Glomerular visceral epithelial cell (primary cell): Measurements from ENCODE around the gene CCND1.

Experiments used
- DNase-seq: peaks from one replicate; pipeline ENCODE4 v3.0.0-alpha.2; 2016; ENCODE audit errors: extremely low spot score

CCND1 gene

DNA sequence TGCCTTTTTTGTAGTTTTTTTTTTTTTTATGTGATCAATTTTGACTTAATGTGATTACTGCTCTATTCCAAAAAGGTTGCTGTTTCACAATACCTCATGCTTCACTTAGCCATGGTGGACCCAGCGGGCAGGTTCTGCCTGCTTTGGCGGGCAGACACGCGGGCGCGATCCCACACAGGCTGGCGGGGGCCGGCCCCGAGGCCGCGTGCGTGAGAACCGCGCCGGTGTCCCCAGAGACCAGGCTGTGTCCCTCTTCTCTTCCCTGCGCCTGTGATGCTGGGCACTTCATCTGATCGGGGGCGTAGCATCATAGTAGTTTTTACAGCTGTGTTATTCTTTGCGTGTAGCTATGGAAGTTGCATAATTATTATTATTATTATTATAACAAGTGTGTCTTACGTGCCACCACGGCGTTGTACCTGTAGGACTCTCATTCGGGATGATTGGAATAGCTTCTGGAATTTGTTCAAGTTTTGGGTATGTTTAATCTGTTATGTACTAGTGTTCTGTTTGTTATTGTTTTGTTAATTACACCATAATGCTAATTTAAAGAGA lies 12.5 kb downstream of the CCND1 start:
- no peak for DNase-seq

DNA sequence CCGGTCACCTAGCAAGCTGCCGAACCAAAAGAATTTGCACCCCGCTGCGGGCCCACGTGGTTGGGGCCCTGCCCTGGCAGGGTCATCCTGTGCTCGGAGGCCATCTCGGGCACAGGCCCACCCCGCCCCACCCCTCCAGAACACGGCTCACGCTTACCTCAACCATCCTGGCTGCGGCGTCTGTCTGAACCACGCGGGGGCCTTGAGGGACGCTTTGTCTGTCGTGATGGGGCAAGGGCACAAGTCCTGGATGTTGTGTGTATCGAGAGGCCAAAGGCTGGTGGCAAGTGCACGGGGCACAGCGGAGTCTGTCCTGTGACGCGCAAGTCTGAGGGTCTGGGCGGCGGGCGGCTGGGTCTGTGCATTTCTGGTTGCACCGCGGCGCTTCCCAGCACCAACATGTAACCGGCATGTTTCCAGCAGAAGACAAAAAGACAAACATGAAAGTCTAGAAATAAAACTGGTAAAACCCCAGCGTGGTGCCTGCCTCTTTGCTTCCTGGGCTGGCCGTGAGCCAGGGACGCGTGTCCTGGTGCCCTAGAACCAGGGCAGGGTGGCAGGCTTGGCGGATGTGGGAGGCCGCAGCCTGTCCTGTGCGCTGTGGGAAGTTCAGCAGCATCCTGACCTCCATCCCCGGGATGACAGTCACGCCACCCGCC lies 13.2 kb downstream of the CCND1 start:
- no peak for DNase-seq

DNA sequence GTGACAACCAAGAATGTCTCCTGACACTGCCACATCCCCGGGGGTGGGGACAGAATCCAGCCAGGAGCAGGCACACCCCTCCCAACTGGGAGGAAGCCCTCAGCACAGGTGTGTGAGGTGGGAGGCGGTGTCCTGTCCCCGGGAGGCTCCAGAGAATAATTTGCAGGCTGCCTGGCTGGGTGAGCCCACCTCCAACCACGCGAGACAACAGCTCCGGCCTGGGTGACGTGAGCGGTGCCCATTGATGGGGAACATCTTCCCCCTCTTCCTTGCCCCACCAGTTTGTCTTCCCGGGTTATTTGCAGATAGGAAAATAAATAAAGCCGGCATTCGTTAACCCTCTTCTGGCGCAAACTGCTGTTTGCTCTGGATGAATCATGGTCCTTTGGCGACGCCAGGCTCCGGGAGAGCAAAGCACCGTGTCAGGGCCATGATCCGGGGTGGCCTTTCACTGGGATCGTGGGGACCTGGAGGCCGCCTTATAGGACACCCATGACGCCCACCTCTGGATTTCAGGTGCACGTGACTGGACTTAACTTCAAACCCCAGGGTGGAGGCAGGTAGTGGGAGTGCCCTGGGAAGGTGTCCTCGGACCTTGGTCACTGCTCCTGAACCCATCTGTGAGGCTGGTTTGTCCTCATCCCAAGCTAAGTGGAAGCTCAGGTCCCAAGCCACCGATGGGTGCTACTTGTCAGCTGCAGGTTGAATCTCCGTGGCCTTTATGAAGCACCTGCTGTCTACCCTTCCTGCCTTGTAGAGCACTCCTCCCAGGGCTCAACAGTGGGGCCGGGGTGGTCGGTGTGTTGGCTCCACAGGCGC lies 13.9 kb downstream of the CCND1 start:
- DNase-seq = peak; percentile 63

DNA sequence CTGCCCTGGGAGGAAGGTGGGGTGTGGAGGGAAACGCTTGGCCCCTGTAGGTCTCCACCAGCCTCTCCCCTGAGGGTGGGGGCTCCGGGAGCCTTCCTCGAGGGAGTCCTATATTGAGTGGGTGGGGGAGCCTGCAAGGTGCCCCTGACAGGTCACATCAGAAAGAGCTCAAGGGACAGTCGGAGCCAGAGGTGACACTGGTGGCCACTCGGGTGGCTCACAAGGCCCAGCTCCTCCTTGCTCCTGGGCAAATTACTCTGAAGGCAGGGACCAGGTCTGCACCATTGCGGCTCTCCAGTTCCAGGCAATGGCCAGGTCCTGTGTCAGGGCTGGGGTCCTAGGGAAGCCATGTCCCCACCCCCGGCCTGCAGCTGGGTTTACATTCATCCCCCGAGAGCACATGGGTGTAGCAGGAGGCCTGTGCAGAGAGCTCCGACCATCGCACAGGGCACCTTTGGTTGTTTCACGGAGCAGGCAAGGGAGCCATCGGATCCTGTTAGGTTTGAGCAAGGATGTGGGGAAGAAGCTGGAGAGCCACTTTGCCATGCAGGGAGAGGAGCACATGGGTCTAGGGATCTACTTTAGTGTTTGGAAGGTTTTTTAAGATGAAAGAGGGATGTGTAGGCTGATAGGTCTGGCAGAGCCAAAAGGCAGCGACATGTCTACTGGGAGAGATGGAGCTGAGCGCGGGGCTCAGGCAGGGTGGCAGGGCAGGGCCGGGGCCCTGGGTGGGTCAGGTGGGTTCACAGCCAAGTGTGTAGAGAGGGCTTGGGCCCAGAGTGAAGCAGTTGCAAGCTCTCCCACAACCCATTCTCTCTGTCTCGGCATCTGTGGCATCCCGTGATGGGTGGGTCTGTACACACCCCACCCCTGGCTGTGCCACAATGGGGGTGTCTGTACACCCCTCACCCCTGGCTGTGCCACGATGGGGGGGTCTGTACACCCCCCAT lies 14.8 kb downstream of the CCND1 start:
- DNase-seq = no peak

DNA sequence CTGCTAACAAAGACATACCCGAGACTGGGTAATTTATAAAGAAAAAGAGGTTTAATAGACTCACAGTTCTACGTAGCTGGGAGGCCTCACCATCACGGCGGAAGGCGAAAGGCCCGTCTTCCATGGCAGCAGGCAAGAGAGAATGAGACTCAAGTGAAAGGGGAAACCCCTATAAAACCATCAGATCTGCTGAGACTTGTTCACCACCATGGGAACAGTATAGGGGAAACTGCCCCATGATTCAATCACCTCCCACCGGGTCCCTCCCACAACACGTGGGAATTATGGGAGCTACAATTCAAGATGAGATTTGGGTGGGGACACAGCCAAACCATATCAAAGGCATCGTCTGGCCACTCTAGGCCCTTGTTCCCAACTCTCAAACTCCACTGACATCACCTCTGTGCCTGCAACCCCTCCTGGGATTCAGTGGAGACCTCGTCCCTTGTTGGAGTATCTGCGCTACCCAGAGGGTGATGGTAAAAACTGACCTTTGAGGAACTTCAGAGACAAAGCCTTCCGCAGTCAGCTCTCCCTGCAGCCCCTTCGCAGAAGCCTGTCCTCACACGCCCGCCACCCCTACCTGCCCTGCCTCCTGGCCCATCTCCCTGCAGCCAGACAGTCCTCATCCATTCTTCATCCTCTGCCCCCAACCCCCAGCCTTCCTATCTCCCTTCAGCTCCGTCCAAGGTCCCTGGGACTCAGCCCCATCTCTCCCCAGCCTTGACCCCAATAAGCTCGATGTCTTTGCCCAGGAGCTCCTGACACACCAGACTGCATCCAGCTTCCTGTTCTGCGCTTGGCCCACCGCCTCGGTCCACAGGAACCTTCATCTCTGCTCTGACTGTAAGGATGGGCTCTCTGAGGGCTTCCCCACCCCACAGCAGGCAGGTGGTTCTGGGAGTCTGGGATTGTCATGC lies 15.8 kb downstream of the CCND1 start:
- DNase-seq = no peak

DNA sequence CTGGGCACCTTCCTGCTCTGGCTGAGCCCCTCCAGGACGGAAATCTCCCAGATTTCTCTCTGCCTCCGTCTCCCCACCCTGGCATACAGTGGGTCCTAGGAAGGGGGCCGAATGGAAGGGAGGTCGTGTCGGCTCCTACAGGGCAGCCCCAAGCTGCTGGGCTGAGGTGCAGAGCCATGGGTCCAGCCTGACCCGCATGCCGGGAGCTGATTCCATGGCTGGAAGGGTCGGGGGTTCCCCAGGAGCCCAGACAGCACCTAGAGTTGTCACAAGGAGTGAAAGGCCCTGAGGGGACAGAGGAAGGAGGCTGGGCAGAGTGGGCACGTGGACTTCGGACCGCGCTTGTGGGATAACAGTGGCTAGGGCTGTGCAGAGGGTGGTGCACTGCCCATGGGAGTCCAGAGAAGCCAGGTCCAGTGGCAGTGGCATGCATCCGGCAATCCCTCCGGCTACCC lies 16.5 kb downstream of the CCND1 start:
- DNase-seq = no peak

DNA sequence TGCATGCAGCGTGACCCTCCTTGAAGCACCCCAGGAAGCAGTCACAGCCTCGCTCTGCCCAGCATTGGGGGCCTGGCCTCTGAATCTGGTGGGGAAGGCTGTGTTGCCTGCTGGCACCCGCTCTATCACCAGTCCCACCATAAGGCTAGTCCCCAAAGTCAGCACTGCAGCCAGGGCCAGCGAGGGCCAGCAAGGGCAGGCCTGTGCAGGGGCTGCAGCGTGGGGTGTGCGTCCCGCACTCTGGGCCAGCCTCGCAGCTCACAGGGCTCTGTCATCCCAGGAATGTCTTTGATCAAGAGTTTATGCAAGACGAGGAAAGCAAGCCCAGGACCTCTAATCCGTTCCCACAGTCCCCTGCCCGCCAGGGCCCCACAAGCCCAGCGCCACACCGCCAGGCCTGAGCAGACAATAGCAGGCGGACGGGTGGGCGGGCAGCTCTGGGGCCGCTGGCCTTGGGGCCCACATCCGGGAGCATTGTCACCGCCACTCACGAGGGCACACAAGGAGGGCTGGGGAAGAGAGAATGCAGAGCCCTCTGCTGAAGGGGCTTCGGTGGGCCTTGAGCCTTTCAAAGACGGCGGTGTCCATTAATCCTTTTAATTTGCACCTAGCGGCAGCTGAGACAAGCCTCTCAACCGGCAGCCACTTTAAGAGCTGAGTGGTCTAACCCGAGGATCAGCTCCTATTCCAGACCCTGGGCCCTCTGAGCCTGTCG lies 17.1 kb downstream of the CCND1 start:
- DNase-seq = no peak

DNA sequence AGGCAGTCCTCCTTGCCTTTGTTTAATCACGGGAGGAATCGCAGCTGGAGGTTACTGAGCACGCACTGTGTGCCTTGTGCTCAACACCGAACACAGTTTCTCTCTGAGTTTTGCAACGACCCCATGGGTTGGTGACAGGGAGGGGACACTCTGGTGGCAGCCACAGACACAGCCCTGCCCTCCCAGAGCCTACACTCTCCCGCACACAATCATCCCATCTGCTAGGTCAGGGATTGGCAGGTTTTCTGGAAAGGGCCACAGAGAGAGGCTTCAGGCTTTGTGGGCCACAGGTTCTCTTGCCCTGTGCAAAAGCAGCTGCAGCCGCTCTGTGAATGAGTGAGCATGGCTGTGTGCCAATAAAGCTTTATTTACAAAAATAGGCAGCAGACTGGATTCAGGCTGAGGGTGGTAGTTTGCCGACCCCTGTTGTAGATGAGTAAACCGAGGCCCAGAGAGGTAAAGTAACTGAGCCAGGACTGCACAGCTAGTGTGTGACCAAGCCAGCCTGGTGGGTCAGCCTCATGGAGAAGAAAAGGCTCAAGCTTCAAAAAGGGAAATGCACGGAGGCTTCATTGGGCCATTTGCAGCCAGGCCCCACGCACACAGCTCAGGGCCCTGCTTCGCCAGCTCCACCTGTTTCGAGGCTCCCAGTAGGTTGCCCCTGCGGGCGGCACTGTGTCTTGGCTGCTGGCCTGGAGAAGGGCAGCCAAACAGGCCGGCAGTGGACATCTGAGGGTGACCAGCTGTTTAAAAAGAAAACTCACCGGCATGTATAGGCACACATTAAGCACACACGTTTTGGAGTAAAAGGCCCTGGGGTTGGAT lies 17.9 kb downstream of the CCND1 start:
- no peak for DNase-seq

DNA sequence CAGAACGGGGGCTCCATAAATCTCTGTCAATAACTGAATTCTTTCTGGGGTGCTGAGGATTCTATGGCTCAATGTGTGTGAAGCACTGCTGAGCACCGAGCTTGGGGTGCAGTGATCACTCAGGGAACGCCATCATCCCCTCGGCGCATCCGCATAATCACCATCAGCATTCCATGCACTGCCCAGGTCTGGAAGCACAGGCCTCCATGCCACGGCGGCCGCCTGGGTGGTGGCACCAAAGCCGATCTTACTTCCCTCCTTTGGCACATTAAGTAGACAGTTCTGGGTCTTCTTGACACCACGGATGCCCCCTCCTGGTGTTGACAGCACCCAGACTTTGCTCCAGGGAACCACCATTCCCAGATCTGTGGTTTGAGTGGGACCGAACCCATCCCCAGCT lies 18.6 kb downstream of the CCND1 start:
- DNase-seq = no peak

DNA sequence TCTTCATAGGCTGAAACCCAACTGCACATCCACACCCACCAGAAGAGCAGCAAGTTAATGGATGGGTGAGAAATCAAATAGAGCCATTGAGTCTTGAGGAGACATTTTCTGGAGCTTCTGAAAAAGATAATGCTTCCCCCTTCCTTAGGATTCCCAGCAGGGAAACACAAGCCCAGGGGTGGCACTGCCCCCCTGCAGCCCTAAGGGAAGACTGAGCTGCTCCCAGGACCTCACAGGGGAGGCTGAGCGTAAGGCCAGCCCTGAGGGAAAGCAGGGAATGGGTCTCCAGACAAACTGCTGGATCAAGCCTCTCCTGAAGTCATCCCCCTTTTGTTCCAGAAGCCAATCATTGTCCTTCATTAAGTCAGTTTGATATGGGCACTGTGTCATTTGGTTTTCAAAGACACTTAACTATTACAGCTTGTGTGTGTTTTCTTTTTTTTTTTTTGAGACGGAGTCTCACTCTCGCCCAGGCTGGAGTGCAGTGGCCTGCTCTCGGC lies 19.1 kb downstream of the CCND1 start:
- DNase-seq = no peak

DNA sequence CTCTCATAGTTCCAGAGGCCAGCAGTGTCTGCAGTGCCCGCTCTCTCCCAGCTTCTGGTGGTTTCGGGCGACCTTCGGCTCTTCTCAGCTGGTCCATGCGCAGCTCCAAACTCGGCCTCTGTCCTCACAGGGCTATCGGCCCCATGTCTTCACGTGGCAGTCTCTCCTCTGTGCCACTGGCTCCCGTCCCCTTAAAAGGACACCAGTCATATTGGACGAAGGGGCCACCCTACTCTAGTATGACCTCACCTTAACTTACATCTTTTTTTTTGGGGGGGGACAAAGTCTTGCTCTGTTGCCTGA lies 20.4 kb downstream of the CCND1 start:
- DNase-seq = no peak

DNA sequence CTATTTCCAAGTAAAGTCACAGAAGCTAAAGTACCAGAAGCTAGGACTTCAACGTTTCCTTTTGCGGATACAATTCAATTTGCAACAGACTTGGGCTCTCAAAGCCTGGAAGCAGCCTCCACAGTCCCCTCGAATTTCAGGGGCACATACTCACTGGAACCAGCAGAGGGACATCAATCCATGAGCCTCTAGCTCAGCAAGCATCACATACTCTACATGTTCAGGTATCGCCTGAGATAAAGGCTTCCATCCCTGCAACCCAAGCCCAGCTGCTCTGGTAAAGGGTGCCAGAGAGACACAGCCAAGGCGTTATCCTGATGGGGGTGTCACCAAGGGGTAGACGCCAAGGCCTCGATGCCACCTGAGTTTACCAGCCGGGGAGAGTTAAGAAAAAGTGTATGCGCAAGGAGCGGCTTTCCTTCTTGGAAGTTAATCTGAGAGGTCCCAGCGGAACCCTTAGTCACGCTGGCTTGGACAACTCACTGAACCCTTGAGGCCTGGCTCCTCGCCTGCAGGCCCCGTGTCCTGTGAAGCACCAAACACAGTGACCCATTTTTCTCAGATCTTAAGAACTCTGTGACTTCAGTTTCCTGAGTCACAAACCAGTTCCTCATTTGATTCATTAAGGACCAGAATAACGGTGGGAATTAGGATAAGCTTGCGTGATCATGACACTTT lies 21.2 kb downstream of the CCND1 start:
- DNase-seq = no peak

DNA sequence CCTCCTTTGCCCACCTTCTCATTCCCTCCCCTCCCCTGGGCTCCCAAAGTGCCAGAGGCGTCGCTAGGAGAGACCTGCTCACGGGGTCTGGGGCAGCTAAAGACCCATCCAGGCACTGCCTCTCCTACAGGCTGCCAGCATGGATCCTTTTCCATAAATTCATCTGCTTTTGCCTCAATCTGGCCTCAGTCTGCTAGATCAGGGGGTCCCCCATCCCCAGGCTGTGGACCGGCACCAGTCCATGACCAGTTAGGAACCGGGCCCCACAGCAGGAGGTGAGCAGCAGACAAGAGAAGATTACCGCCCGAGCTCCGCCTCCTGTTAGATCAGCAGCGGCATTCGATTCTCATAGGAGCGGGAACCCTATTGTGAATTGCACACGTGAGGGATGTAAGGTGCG lies 21.9 kb downstream of the CCND1 start:
- no peak for DNase-seq

DNA sequence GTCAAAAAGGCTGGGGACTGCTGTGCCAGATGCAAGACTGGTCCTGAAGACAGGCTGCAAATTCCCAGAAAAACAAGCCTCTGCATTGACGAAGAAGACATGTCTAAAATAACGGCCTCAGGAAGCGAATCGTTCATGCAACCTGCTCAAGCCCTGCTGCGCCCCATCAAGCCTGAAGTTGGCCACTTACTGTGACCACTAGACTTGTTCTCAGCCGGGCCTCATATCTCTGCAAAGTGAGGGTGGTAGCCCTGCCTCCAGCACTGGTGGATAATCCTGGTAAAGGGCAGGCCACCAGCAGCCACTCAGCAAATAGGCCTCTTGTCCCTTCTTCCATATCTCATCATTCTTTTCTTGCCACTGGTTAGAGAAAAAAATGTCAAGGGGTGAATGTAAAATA lies 22.4 kb downstream of the CCND1 start:
- DNase-seq = no peak

DNA sequence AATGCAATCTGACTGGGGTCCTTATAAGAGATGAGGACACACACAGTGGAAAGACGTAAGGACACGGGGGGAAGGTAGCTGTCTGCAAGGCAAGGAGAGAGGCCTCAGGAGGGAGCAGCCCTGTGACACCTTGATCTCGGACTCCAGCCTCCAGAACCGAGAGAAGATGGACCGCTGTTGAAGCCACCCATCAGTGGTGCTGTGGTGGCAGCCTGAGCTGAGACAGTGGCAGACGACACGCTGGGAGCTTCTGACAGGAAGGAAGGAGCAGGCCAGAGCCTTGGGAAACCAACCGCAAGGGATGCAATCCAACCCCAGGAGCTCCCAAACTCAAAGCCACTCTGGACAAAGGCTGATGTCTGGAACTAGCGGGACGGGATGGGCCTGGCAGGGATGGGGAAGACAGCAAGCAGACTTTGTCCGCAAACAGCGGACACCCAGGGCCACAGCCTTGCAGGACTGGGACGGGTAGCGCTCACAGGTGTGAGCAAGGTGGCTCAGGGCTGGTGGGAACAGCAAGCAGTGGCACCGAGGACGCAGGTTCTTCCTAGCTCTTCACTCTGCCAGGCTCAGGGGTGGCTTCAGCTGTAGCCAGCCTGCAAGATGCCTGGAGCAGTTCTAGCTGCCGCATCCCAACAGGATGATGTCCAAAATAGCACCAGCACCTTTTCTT lies 23.3 kb downstream of the CCND1 start:
- no peak for DNase-seq

DNA sequence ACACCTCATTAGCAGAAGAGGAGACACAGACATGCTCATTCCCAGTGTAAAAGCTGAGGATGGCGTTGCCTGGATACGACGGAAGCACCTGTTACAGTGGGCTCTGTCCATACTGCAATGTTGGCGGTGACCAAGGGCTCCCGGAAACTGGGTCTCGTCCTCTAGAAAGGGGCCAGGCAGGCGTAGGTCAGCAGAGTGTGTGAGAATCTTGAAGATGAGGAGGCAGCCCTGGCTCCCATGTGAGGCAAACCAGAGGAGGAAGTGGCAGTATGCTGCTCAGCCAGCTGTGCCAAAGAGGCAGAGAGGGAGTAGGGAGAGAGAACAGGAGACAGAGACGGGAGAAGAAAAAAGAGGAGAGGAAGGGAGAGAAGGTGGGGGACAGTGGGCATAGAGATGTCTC lies 23.9 kb downstream of the CCND1 start:
- no peak for DNase-seq

DNA sequence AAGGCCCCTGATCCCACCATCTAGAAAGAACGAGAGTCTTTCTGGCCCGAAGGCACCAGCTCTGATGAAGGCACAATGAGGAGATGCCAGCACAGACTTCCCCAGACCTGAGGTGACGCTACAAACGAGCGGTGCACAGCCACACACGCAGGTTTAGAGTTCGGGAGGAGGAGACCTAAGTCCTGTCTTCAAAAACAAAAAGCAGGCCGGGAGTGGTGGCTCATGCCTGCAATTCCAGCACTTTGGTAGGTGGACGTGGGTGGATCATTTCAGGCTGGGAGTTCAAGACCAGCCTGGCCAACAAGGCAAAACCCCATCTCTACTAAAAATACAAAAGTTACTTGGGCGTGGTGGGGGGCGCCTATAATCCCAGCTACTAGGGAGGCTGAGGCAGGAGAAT lies 24.7 kb downstream of the CCND1 start:
- no peak for DNase-seq

DNA sequence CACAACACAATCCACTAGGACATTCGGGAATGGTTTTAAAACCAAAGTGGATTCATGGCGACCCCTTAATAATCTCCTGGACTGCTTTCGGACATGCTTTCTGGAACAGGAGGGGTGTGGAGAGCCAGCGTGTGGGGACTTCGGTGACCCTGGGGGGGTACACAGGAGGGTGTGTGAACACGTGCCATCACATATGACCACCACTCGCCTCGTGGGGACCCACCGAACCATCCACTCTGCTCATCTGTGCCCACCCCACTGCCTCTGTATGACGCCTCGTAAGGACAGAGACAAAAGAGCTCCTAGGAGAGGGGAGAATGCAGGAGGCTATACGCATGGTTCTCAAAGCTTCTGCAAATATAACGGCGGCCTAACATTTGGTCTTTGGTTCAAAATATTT lies 25.3 kb downstream of the CCND1 start:
- no peak for DNase-seq
